GM18870 (cell line): Measurements from ENCODE around the gene SEC23B.
"Not testable (repeated sequence)": the region's sequence is repeated elsewhere in the genome, so short reads cannot be mapped to it uniquely, and the experiment has no call there.

Source experiments
- ATAC-seq: cut with Tn5 transposase; IDR thresholded peaks from one replicate; pipeline ENCODE4 v1.9.1; 2021; ENCODE audit warnings: moderate library complexity; ENCODE audit not compliant: unreplicated experiment

Gene SEC23B

DNA sequence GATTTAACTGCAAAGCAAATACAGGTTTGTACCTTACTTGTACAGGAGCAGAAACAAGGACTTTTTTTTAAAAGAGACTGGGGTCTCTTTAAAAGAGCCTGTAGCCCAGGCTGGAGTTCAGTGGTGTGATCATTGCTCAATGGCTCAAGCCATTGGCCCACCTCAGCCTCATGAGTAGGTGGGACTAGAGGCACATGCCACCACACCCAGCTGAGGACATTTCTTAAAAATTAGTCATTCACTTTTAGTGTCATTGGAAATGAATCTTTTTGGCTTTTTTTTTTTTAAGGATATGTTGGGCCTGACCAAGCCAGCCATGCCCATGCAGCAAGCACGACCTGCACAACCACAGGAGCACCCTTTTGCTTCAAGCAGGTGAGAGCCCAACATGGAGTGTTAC, 16.9 kb downstream of the SEC23B start:
- ATAC-seq = no peak

DNA sequence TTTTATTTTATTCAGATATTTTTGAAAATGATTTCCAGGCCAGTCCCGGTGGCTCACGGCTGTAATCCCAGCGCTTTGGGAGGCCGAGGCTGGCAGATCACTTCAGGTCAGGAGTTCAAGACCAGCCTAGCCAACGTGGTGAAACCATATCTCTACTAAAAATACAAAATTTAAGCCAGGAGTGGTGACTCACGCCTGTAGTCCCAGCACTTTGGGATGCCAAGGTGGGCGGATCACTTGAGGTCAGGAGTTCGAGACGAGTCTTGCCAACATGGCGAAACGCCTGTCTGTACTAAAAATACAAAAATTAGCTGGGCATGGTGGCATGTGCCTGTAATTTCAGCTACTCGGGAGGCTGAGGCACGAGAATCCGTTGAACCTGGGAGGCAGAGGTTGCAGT, 19.0 kb downstream of the SEC23B start:
- not testable (repeated sequence) for ATAC-seq

DNA sequence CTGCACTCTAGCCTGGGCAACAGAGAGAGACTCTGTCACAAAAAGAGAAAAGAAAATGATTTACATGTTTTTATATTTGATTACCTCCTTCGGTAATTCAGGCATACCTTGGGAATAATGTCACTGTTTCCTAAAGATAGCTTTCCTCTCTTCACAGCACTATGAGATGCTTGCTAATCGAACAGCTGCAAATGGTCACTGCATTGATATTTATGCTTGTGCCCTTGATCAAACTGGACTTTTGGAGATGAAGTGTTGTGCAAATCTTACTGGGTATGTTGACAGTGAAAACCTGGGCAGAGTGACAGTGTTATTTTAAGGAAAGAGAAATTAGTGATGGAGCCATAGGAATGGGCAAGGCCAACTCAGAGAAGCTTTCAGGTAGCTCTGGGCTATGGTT, 19.6 kb downstream of the SEC23B start:
- ATAC-seq = no peak

DNA sequence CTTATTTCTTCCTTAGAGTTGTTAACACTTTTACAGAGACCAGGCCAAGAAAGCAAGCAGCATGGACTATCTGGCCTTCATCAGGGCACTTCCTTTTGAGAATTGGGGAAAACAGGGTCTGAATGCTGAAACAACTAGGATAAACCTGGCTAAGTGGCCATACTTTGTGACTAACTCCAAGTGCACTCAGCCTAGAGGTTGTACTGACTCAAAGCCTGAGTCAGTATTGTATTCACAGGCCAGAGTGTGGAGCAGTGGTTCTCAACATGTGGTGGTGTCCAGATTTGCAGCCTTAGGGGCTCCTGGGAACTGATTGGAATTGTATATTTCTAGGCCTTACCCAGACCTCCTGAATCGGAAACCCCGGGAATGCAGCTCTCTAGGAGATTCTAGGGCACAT, 20.1 kb downstream of the SEC23B start:
- ATAC-seq = no peak

DNA sequence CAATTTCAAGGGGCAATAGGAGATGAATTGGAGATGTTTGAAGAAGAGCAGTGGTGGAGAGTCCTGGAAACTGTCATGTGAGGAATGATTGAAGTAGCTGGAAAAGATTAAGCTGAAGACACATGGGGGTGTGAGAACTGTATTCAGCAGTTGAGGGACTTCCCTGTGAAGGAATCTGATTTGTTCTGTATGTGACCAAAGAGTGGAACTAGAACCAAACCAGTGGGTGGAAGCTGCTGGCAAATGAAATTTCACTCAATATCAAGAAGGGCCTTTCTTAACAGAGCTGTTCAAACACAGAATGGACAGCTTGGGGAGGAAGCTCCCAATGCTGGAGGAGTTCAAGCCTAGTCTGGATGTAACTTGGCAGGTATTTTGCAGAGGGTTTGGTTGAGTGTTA, 21.3 kb downstream of the SEC23B start:
- ATAC-seq = no peak

DNA sequence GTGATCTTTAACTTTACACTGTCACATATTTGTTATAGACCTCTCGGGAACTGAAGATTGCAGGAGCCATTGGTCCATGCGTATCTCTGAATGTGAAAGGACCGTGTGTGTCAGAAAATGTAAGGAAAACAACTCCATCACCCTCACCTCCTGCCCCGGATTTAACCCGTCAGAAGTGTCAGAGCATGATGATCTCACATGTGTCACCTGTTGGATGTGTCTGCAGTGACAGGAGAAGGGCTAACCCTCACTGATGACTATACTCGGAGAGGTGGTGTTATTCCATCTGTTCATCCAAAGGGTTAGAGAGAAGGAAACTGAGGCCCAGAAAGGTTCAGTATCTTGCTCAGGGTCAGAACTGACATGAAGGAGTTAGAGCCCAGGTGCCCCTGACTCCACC, 24.9 kb downstream of the SEC23B start:
- ATAC-seq = no peak

DNA sequence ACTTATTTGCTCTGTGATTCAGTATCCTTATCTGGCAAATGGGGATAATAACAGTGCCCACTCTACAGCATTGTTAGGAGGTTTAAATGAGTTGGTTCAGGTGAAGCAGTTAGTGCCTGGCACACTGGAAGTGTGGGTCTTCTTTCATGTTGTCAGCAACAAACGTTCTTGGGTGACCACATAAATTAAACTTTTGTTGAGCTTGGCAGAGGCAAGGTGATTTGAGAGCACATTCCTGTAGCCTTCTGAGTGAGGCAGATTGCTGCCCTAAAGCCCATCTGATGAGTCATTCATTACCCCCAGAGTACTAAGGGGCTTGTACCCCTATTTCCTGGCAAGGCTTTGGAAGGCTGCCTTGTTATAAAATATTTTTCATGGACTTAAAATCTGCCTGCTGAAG, 25.8 kb downstream of the SEC23B start:
- no peak for ATAC-seq

DNA sequence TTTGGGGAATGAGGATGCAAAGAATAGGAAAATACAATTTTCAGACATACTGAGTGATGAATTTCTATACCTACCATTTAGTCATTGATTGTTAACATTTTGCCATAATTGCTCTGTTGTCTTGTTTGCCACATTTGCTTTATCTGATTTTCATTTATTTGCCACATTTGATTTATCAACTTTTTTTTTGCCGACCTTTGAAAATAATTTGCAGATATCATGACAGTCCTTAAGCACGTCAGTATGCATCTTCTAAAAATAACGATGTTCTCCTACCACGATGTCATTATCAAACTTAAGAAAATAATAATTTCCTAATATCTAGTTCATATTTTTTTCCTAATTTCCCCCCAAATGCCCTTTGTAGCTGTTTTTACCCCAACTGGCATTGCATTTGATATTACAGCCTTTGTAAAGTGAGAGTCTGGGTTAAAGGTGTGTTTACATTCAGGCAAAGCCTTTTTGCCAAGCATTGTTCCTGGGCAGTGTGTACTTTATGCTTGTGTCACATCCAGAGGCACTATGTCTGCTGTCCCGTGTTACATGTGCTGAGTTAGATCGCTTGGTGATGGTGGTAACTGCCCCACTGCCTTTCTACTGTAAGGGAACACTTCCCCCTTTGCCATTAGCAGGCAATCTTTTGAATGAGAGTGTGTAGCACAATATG, 26.4 kb downstream of the SEC23B start:
- no peak for ATAC-seq

DNA sequence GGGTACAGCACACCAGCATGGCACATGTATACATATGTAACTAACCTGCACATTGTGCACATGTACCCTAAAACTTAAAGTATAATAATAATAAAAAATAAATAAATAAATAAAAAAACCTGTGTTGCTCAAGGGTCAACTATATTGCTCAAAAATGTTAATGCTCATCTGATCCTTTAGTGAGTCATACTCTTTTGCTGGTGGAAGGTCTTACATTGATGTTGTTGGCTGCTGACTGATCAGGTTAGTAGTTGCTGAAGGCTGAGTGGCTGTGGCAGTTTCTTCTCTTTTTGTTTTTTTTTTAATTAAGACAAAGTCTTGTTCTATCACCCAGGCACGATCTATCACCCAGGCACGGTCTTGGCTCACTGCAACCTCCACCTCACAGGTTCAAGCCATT, 29.9 kb downstream of the SEC23B start:
- ATAC-seq = no peak

DNA sequence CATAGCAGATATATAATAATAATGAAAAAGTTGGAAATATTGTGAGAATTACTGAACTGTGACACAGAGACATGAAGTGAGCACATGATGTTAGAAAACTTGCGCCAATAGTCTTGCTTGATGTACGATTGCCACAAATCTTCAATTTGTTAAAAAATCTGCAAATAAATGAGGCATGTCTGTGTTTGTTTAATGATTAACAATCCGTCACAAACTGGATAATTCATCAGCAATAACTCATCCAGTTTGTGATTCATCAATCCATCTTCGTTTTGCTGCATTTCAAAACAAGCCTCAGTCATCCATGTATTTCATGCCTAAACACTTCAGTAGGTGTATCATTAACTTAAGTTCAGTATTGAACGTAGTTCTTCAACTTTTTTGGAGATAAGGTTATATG, 34.0 kb downstream of the SEC23B start:
- ATAC-seq = no peak

DNA sequence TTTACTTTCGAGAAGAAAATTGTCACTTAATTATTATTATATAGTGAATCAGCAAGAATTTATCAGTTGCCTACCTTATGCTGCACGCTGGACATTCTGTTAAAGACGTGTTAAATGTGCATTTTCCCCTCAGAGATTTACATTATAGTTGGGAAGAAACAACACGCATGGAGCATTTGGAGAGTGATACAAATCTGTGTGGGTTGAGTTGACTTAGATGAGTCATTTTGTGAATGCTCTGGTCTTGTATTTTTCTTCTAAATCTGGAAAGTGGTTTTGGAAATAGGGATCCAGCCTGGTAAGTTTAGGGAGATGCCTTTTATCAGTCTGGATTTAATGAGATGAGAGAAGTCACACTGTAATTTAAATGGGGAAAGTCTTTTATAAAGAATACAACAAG, 35.5 kb downstream of the SEC23B start:
- no peak for ATAC-seq

DNA sequence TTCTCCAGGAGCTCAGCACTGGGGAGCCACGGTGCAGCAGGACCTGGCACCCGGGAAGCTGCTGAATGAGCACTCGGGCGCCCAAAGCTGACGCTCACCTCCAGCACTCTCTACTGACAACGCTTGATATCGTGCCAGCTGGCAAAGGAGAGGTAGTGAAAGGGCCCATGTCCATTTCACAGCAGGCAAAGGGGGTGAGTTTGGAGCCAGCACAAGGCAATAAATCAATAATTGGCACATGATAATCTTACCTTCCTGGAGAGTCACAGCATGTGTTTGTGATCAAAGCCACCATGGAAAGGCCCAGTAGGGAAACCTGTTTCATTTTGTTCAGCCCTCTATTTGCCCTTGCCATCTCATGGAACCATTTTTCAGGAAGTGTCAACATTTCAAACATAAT, 36.2 kb downstream of the SEC23B start:
- ATAC-seq = no peak

DNA sequence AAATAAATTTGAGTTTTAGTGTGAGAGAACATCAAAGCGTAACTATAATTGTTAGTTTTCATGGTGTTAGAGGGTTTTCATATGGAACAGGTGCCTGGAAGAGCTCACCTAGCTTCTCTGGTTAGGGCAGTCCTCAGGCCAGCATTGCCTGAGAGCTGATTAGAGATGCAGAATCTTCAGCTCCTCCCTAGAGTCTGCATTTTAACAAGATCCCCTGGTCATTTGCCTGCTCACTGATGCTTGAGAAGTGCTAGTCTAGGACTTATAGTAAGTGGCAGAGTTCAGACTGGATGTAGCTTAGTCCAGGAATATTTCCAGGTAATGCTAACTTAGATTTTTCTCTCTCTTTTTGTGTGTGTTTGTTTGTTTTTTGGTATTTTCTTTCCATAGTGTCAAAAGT, 37.8 kb downstream of the SEC23B start:
- no peak for ATAC-seq

DNA sequence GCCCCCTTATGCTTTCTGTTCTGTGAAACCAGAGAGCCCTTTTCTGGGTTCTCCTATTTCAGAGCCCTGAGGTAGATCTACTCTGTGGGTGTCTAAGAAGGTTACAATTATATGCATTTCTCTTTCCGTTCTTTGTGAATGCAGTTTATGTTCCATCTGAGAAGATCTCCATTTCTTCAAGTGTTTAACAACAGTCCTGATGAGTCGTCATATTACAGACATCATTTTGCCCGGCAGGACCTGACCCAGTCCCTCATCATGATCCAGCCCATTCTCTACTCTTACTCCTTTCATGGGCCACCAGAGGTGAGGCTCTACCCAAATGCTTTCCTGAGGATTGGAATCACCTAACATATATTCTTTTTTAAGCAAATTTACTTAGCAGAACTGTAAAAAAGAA, 40.7 kb downstream of the SEC23B start:
- ATAC-seq = no peak

DNA sequence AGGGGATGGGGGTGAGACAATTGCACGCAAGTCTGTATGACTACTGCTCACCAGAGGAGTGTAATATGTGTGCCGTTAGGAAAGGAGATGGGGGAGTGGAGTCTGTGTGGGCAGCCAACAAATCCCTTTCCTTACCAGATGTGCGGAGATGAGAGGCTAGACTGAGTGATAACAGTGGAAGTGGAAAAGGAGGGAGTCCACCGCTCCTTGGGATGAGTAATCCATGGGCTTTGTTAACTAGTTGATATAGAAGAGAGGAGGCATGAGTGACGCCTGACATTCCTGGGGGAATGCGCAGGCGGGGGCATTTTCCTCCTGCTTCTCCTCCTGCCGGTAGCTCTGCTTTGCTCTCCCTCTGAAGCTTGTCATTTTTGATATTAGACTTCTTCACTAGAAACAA, 46.0 kb downstream of the SEC23B start:
- no peak for ATAC-seq

DNA sequence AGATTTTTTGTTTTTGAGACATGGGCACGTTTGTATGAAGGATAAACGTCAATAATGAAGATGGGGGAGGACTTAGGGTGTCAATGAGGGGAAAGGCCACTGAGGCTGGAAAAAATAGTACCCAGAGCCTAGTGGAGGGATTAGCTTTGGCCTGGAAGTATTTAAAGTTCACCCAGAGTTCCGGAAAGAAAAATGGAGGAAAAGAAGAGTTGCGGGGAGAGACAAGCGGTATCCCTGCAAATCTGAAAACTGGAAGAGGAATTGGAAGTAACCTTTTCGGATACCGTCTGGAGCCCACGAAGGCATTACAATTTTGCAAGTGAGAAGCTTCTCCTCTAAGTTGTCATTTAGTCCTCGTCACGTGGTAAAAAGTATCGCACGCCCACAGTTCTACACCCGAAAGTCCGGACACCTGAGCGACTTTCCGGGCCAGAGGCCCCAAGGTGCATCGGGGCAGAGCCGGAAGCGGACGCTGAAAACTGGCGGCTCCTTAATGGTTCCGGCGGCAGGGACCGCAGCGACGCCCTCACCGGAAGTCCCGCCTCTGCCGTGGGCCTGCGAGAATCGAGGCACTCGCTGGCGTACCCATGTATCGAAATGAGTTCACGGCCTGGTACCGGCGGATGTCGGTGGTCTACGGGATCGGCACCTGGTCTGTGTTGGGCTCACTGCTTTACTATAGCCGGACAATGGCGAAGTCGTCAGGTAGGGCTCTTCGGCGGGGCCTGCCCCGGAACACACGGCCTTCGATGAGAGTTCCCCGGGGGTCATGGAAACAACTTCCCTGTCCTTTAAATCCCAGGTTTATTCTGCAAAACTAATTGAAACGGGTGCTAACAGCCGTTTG, 59.4 kb downstream of the SEC23B start, which contains the start of gene SMIM26:
Gene SMIM26 (plus strand): TSS at position 541 of the 847 bp plus-strand sequence. CDS start 47 bp downstream, at position 588.
- peak; percentile 93 for ATAC-seq

DNA sequence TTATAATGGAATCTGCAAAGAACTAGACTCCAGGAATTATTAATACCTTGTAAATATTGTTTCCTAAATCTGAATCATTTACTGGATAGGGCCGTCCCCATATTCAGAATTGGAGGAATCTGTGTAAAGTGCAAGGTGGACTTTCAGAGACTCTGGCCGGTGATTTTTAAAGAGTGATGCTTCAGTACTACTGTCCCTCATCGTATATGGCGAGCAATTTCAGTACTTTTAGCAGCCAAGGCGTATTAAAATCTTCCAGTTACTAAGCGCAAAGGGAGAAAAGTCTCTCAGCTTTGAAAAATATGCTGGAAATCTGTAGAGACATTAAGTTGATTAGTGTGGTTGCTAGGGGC, 60.0 kb downstream of the SEC23B start:
- peak; percentile 13 for ATAC-seq

DNA sequence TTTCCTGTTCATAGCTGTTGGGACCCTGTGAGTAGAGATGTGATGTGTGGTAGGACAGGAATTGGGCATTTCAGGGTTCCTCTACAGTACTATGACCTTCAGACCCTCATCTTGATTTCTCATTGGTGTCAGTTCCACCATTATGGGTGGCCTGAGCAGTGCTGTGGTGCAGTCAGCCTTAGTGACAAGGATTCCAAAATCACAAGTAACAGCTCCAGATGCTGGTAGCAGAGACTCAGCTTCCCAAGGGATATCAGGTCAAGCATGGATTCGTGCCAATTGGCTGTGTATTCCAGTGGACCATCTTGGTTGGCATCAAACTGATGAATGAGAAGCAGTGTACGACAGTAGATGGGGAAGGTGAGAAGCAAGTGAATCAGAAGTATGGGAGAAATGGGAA, 63.3 kb downstream of the SEC23B start:
- no peak for ATAC-seq

DNA sequence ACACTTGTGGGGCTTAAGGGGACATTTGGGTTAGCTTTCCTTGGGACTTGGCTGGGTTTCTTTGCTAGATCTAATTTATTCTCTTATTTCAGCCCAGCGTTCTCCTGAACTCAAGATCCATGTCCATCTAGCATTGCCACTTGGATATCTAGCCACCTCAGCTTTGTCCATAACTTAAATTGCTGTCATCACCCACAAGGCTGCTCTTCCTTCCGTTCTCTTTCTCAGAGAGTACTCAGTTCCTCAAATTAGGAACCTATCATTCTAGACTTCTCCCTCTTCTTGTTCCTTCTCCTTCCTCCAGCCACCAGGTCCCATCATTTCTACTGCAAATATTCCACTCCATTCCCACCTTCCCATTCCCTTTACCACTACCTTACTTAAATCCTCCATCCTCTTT, 63.8 kb downstream of the SEC23B start:
- ATAC-seq = no peak

DNA sequence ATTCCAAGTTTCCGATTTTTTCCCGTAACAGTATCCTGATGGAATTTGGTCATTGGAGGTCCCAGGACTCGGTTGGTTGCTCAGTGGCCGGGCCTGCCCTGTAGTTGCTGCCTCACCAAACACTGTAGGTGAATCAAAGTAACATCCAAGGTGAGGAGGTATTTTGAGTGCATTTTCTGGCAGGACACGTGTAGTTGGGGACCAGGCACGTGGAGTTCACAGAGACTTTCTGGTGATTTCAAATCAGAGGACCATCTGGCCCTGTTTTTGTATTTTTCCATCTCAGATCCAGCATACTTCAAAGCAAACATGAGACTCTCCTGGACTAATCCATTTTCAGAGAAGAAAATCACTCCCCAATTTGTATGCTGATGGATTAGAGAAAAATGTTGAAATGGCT, 70.2 kb downstream of the SEC23B start:
- no peak for ATAC-seq

DNA sequence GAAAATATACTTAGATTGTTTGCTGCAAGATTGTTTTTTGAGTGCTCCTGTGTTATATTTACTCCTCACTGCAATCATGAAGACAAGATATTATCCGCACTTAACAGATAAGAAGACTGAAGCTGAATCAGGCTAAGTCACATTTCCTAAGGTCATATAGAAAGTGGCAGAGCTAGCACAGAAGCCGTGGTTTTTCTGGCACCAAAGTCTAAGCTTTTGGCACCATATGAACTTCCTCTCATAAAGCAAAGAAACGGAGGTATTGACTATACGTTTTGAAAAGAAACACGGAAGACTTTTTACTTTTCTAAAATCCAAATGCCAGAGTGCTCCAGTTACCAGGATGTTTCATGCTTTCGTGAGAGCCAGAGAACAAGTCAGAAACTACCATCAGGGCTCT, 70.8 kb downstream of the SEC23B start:
- ATAC-seq = no peak

DNA sequence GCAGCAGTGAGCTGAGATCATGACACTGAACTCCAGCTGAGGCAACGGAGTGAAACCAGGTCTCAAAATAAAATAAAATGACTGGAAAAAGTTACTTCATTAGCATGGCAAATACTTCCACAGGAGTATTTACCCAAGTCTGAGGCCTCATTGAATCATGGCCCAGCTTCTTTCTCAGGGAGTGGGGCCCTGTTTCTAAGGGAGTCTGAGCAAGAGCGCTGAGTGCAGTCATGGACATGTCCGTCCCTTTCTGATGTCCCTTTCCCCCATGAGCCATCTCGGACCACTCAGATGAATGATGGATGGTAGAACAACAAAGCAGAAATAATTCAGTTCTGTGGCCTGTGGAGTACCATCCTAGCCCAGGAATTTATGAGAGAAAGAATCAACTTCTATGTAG, 72.3 kb downstream of the SEC23B start:
- no peak for ATAC-seq

DNA sequence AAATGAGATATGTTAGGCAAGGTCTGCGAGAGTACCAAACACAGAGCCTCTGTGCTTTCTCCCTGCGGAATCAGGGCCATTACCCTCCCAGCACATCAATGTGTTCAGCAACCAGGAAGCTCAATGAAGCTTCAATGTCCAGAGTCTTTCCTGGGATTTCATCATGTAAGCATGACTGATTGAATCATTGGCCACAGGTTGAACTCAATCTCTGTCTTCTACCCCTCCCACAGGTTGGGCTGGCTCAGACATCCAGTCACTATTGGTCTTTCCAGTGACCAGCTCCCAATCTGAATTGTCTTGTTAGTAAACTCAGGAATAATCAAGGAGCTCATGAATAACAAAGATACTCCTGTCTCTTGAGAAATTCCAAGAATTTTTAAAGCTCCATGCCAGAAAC, 77.4 kb downstream of the SEC23B start:
- ATAC-seq = no peak
